HEK293 (cell line): Measurements from ENCODE around the gene CPM.
"Not testable (repeated sequence)": the region's sequence is repeated elsewhere in the genome, so short reads cannot be mapped to it uniquely, and the experiment has no call there.

Experiments
- CTCF ChIA-PET: fragments of 350-600 bp; formaldehyde crosslinking; extraction: SDS; loops from one replicate; lab custom pipeline; 2021; ENCODE audit warnings: antibody characterized with exemption; lab: Yijun Ruan, JAX
- POLR2A ChIA-PET: fragments of 300-600 bp; formaldehyde crosslinking; extraction: SDS; loops from one replicate; lab custom pipeline; 2020; ENCODE audit warnings: antibody characterized with exemption, inconsistent platforms; lab: Yijun Ruan, JAX
- H3K27ac ChIP-seq: fragments of 200-500 bp; sonication (Bioruptor generic); 2 replicates; pipeline ENCODE4 v1.5.1; 2014; ENCODE audit warnings: low read depth, low read length, control low read depth, inconsistent platforms; ENCODE audit errors: extremely low read depth
- H3K36me3 ChIP-seq, 2 experiments: fragments of 200-500 bp in 1 of 2; sonication (Bioruptor generic) in 1 of 2; 1 replicate in 1 of 2; 2 replicates in 1 of 2; pipeline ENCODE4 v1.5.1; 2014 to 2017; ENCODE audit warnings: inconsistent platforms in 2 of 2, low read length in 2 of 2; ENCODE audit not compliant: control insufficient read depth in 2 of 2, insufficient read depth in 1 of 2
- H3K4me1 ChIP-seq: fragments of 200-500 bp; sonication (Bioruptor generic); 2 replicates; pipeline ENCODE4 v1.5.1; 2014; ENCODE audit warnings: mild to moderate bottlenecking, low read length, inconsistent platforms; ENCODE audit not compliant: control insufficient read depth, insufficient read depth
- H3K4me3 ChIP-seq: 2 replicates; pipeline ENCODE4 v1.5.1; 2011; ENCODE audit warnings: low read depth, mild to moderate bottlenecking, control low read depth, low read length, moderate library complexity
- H3K9me3 ChIP-seq: fragments of 200-500 bp; sonication (Bioruptor generic); 2 replicates; pipeline ENCODE4 v1.5.1; 2014; ENCODE audit warnings: low read depth, low read length, inconsistent platforms; ENCODE audit not compliant: control insufficient read depth, insufficient read depth
- IKZF3 ChIP-seq: fragments of 450-650 bp; IDR thresholded peaks from 2 replicates; pipeline ENCODE4 v1.5.0; 2018; ENCODE audit warnings: missing biosample characterization, mild to moderate bottlenecking, missing genetic modification characterization, moderate library complexity
- RBAK ChIP-seq: fragments of 450-650 bp; formaldehyde crosslinking; IDR thresholded peaks from 2 replicates; pipeline ENCODE4 v1.5.1; 2016; ENCODE audit warnings: missing biosample characterization, missing genetic modification characterization
- SCRT1 ChIP-seq: fragments of 450-650 bp; formaldehyde crosslinking; IDR thresholded peaks from 2 replicates; pipeline ENCODE4 v1.5.1; 2016; ENCODE audit warnings: missing biosample characterization, missing genetic modification characterization, borderline replicate concordance
- ZBTB8A ChIP-seq: fragments of 450-650 bp; formaldehyde crosslinking; IDR thresholded peaks from 2 replicates; pipeline ENCODE4 v1.5.1; 2016; ENCODE audit warnings: missing biosample characterization, missing genetic modification characterization
- ZFP3 ChIP-seq: fragments of 450-650 bp; formaldehyde crosslinking; IDR thresholded peaks from 2 replicates; pipeline ENCODE4 v1.5.1; 2016; ENCODE audit warnings: low read depth, missing biosample characterization, missing genetic modification characterization
- ZNF138 ChIP-seq: fragments of 450-650 bp; formaldehyde crosslinking; IDR thresholded peaks from 2 replicates; pipeline ENCODE4 v1.5.1; 2016; ENCODE audit warnings: missing biosample characterization, missing genetic modification characterization, borderline replicate concordance
- ZNF248 ChIP-seq: fragments of 450-650 bp; formaldehyde crosslinking; IDR thresholded peaks from 2 replicates; pipeline ENCODE4 v1.5.1; 2017; ENCODE audit warnings: missing biosample characterization, missing genetic modification characterization
- ZNF26 ChIP-seq: fragments of 450-650 bp; formaldehyde crosslinking; IDR thresholded peaks from 2 replicates; pipeline ENCODE4 v1.5.1; 2016; ENCODE audit warnings: missing biosample characterization, missing genetic modification characterization
- ZNF311 ChIP-seq: fragments of 450-650 bp; formaldehyde crosslinking; IDR thresholded peaks from 2 replicates; pipeline ENCODE4 v1.5.1; 2017; ENCODE audit warnings: missing biosample characterization, missing genetic modification characterization, borderline replicate concordance
- ZNF426 ChIP-seq: fragments of 450-650 bp; formaldehyde crosslinking; IDR thresholded peaks from 2 replicates; pipeline ENCODE4 v1.5.1; 2017; ENCODE audit warnings: missing biosample characterization, missing genetic modification characterization, mild to moderate bottlenecking, inconsistent platforms, moderate library complexity
- ZNF433 ChIP-seq: fragments of 450-650 bp; formaldehyde crosslinking; IDR thresholded peaks from 2 replicates; pipeline ENCODE4 v1.5.1; 2016; ENCODE audit warnings: missing biosample characterization, missing genetic modification characterization, low read depth
- ZNF473 ChIP-seq: fragments of 450-650 bp; formaldehyde crosslinking; IDR thresholded peaks from 2 replicates; pipeline ENCODE4 v1.5.1; 2017; ENCODE audit warnings: missing biosample characterization, missing genetic modification characterization
- ZNF514 ChIP-seq: fragments of 450-650 bp; formaldehyde crosslinking; IDR thresholded peaks from 2 replicates; pipeline ENCODE4 v1.5.1; 2016; ENCODE audit warnings: missing biosample characterization, missing genetic modification characterization
- ZNF600 ChIP-seq: fragments of 450-650 bp; formaldehyde crosslinking; IDR thresholded peaks from 2 replicates; pipeline ENCODE4 v1.5.1; 2016; ENCODE audit warnings: missing biosample characterization, missing genetic modification characterization
- ZNF629 ChIP-seq: fragments of 450-650 bp; formaldehyde crosslinking; IDR thresholded peaks from 2 replicates; pipeline ENCODE4 v1.5.1; 2017; ENCODE audit warnings: missing biosample characterization, missing genetic modification characterization
- ZNF664 ChIP-seq: fragments of 450-650 bp; formaldehyde crosslinking; IDR thresholded peaks from 2 replicates; pipeline ENCODE4 v1.5.1; 2016; ENCODE audit warnings: missing biosample characterization, missing genetic modification characterization
- TF ChIP-seq, protein P1 (sequence below): fragments of 450-650 bp; formaldehyde crosslinking; IDR thresholded peaks from 2 replicates; pipeline ENCODE4 v1.5.1; 2017; ENCODE audit warnings: missing biosample characterization, missing genetic modification characterization
- TF ChIP-seq, protein P2 (sequence below): fragments of 450-650 bp; formaldehyde crosslinking; IDR thresholded peaks from 2 replicates; pipeline ENCODE4 v1.5.1; 2017; ENCODE audit warnings: missing biosample characterization, missing genetic modification characterization

The CPM gene

DNA sequence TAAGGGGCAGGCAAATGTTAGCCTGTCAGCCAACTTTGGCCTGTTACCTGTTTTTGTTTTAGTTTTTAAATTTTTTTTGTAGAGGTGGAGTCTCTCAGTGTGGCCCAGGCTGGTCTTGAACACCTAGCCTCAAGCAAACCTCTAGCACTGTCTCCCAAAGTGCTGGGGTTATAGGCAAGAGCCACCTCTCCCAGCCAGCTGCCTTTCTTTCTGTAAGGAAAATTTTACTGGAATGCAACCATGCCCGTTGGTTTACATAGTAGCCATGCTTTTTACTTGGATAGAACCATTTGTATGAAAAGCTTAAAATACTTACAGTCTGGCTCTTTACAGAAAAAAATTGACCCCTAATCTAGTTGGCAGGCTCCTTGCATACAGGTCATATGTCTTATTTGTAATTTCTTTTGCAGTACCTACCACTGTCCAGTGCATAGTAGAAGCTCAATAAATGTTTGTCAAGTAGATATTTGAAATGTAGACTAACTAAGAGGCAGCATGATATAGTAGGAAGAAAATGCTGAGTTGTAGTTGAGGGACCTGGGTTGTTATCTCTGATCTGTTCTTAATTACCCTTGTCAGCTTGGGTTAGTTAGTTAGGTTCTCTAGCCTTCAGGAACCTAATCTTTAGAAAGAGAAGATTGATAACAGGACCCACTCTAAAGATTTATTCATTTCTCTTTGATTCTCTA is 120.3 kb downstream of the CPM start:
- H3K9me3 ChIP-seq: no peaks in the 10 kb centered on the region
- 0 out of 2 replicates have a peak, but pooled peaks cover 11% of the 10 kb centered on the region for H3K4me1 ChIP-seq
- TF ChIP-seq SCRT1 (tag by site-specific recombination): no peak
- TF ChIP-seq ZNF664 (tag by site-specific recombination): peak; percentile 89
- no peak for TF ChIP-seq ZNF433 (tag by site-specific recombination)
- peaks cover 77 to 81% of the 10 kb centered on the region in 2 experiments for H3K36me3 ChIP-seq
- POLR2A ChIA-PET: interaction anchor here (0.7 to 4.6 kb wide), 3 partner anchors 17 to 66 kb away, joined by 3 to 17 read pairs (median 3); partner anchors contain the start of gene SLC35E3
- peak overlapping the region; percentile 97 for H3K4me3 ChIP-seq
- CTCF ChIA-PET: interaction anchor here (0.6 to 1.9 kb wide), 6 partner anchors 17 to 517 kb away, joined by 3 to 7 read pairs (median 3); no protein-coding TSS in a partner anchor
- peak overlapping the region; percentile 34; the same call in 1 of the 2 replicates for H3K27ac ChIP-seq

- H3K9me3 ChIP-seq, H3K27ac ChIP-seq: not testable (repeated sequence)
- POLR2A ChIA-PET: interaction anchor here (0.6 to 4.6 kb wide), 4 partner anchors 26 to 1163 kb away, joined by 3 to 17 read pairs (median 8); partner anchors contain the start of gene SLC35E3
- Histone ChIP-seq H3K36me3 (peaks cover 66 to 70% of the 10 kb centered on the region in 2 experiments), H3K4me3 (peak overlapping the region; percentile 97), H3K4me1 (peaks cover 11% of the 10 kb centered on the region; the same call in 1 of the 2 replicates)
- TF ChIP-seq ZNF600 (tag by site-specific recombination): 0 out of 2 replicates have a peak, but pooled peaks have one; percentile 20
- CTCF ChIA-PET: interaction anchor here (0.6 to 1.3 kb wide), 2 partner anchors 9 to 18 kb away, joined by 3 to 4 read pairs; no protein-coding TSS in a partner anchor
These were observed 121.4 kb downstream of the CPM start for GRCh38 chr12:68811573-68811972.

DNA sequence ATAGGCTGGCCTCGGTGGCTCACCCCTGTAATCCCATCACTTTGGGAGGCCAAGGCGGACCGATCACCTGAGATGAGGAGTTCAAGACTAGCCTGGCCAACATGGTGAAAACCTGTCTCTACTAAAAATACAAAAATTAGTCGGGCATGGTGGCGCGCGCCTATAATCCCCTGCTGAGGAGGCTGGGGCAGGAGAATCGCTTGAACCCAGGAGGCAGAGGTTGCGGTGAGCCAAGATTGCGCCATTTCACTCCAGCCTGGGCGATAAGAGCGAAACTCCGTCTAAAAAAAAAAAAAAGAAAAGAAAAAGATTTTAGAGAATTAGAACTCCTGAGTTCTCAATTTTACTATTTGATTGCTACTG is 123.0 kb downstream of the CPM start:
- H3K27ac ChIP-seq, CTCF ChIA-PET, H3K9me3 ChIP-seq, POLR2A ChIA-PET: not testable (repeated sequence)
- peak overlapping the region; percentile 97 for H3K4me3 ChIP-seq
- H3K4me1 ChIP-seq: peaks cover 11% of the 10 kb centered on the region; the same call in 1 of the 2 replicates
- H3K36me3 ChIP-seq: peaks cover 52 to 54% of the 10 kb centered on the region in 2 experiments

- Histone ChIP-seq H3K9me3 (no peaks in the 10 kb centered on the region), H3K27ac (peak overlapping the region; percentile 100), H3K36me3 (peaks cover 46 to 48% of the 10 kb centered on the region in 2 experiments), H3K4me3 (peak overlapping the region; percentile 97), H3K4me1 (peaks cover 11% of the 10 kb centered on the region; the same call in 1 of the 2 replicates)
- ChIA-PET CTCF (interaction anchor here (0.6 to 1.6 kb wide), 3 partner anchors 9 to 63 kb away, joined by 4 to 5 read pairs (median 4); no protein-coding TSS in a partner anchor), POLR2A (interaction anchor here (0.6 to 2.7 kb wide), 18 partner anchors 8 to 943 kb away, joined by 3 to 61 read pairs (median 4); partner anchors contain the start of genes RAP1B and SLC35E3)
- TF ChIP-seq ZBTB8A (tag by site-specific recombination): 0 out of 2 replicates have a peak, but pooled peaks have one; percentile 23
- 0 out of 2 replicates have a peak, but pooled peaks have one; percentile 5 for TF ChIP-seq ZNF664 (tag by site-specific recombination)
- no peak for TF ChIP-seq ZNF514
- no peak for TF ChIP-seq RBAK (tag by site-specific recombination)
- TF ChIP-seq, protein P1, sequence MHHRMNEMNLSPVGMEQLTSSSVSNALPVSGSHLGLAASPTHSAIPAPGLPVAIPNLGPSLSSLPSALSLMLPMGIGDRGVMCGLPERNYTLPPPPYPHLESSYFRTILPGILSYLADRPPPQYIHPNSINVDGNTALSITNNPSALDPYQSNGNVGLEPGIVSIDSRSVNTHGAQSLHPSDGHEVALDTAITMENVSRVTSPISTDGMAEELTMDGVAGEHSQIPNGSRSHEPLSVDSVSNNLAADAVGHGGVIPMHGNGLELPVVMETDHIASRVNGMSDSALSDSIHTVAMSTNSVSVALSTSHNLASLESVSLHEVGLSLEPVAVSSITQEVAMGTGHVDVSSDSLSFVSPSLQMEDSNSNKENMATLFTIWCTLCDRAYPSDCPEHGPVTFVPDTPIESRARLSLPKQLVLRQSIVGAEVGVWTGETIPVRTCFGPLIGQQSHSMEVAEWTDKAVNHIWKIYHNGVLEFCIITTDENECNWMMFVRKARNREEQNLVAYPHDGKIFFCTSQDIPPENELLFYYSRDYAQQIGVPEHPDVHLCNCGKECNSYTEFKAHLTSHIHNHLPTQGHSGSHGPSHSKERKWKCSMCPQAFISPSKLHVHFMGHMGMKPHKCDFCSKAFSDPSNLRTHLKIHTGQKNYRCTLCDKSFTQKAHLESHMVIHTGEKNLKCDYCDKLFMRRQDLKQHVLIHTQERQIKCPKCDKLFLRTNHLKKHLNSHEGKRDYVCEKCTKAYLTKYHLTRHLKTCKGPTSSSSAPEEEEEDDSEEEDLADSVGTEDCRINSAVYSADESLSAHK (tag by site-specific recombination): no peak
- TF ChIP-seq IKZF3: no peak
- no peak for TF ChIP-seq ZNF26 (tag by site-specific recombination)
- TF ChIP-seq, protein P2, sequence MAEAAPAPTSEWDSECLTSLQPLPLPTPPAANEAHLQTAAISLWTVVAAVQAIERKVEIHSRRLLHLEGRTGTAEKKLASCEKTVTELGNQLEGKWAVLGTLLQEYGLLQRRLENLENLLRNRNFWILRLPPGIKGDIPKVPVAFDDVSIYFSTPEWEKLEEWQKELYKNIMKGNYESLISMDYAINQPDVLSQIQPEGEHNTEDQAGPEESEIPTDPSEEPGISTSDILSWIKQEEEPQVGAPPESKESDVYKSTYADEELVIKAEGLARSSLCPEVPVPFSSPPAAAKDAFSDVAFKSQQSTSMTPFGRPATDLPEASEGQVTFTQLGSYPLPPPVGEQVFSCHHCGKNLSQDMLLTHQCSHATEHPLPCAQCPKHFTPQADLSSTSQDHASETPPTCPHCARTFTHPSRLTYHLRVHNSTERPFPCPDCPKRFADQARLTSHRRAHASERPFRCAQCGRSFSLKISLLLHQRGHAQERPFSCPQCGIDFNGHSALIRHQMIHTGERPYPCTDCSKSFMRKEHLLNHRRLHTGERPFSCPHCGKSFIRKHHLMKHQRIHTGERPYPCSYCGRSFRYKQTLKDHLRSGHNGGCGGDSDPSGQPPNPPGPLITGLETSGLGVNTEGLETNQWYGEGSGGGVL: no peak
- no peak for TF ChIP-seq ZNF426 (tag by site-specific recombination)
- no peak for TF ChIP-seq ZNF473 (tag by site-specific recombination)
- TF ChIP-seq ZNF311 (tag by site-specific recombination): no peak
- no peak for TF ChIP-seq ZNF138 (tag by site-specific recombination)
- no peak for TF ChIP-seq ZNF248
- TF ChIP-seq ZNF629: no peak
- no peak for TF ChIP-seq ZFP3 (tag by site-specific recombination)
These were observed 123.6 kb downstream of the CPM start for GRCh38 chr12:68809190-68810026.
